Endodermal cell (in vitro differentiated cells): ENCODE data around the gene UQCC5. TPM values are rescaled to one million over a fixed set of nuclear protein-coding genes. Genes with fewer than 3 reads are reported as not detected.

Experiments used
- DNase-seq: peaks from one replicate; pipeline ENCODE4 v3.0.0-alpha.2; 2017
- H3K27ac ChIP-seq: 2 replicates; pipeline ENCODE4 v1.5.1; 2013; ENCODE audit warnings: mild to moderate bottlenecking, low read depth, low read length, moderate library complexity
- H3K27me3 ChIP-seq: 2 replicates; pipeline ENCODE4 v1.6.1; 2013; ENCODE audit warnings: mild to moderate bottlenecking, low read length, moderate library complexity; ENCODE audit not compliant: insufficient read depth, control insufficient read depth, poor library complexity, severe bottlenecking
- H3K36me3 ChIP-seq: 2 replicates; pipeline ENCODE4 v1.7.0; 2013; ENCODE audit warnings: mild to moderate bottlenecking, low read length, moderate library complexity; ENCODE audit not compliant: control insufficient read depth, insufficient read depth
- H3K4me1 ChIP-seq: one replicate; pipeline ENCODE4 v1.7.0; 2013; ENCODE audit warnings: low read length; ENCODE audit not compliant: control insufficient read depth, insufficient read depth
- H3K4me3 ChIP-seq: 2 replicates; pipeline ENCODE4 v1.5.1; 2013; ENCODE audit warnings: mild to moderate bottlenecking, low read length, moderate library complexity
- H3K9ac ChIP-seq: 2 replicates; pipeline ENCODE4 v1.6.1; 2013; ENCODE audit warnings: mild to moderate bottlenecking, low read length, moderate library complexity; ENCODE audit not compliant: poor library complexity, severe bottlenecking; ENCODE audit errors: extremely low read depth
- H3K9me3 ChIP-seq: 2 replicates; pipeline ENCODE4 v1.6.1; 2013; ENCODE audit warnings: mild to moderate bottlenecking, low read length, moderate library complexity; ENCODE audit not compliant: control insufficient read depth
- H3K27ac Mint-ChIP-seq: 2 replicates; pipeline ENCODE4 v1.8.0; 2020; ENCODE audit warnings: mixed read lengths
- H3K27me3 Mint-ChIP-seq: 2 replicates; pipeline ENCODE4 v1.8.0; 2021; ENCODE audit warnings: mild to moderate bottlenecking, mixed read lengths; ENCODE audit not compliant: insufficient read depth
- H3K36me3 Mint-ChIP-seq: 2 replicates; pipeline ENCODE4 v1.8.0; 2020; ENCODE audit warnings: low read depth, mixed read lengths
- H3K4me1 Mint-ChIP-seq: 2 replicates; pipeline ENCODE4 v1.8.0; 2020; ENCODE audit warnings: mixed read lengths
- H3K4me3 Mint-ChIP-seq: 2 replicates; pipeline ENCODE4 v1.8.0; 2020; ENCODE audit warnings: mild to moderate bottlenecking, moderate library complexity, mixed read lengths
- H3K9me3 Mint-ChIP-seq: 2 replicates; pipeline ENCODE4 v1.8.0; 2020; ENCODE audit warnings: mild to moderate bottlenecking, mixed read lengths
- CTCF ChIP-seq: fragments of 200-600 bp; sonication (generic); conservative IDR thresholded peaks from 2 replicates; pipeline ENCODE4 v1.5.0; 2021; ENCODE audit warnings: antibody characterized with exemption, mild to moderate bottlenecking
- whole genome bisulfite sequencing, 2 experiments: methylation state at CpG; one replicate each; pipeline versions ENCODE4 v1.1.5 to v1.1.7; 2013; ENCODE audit warnings: missing lambda C conversion rate in 2 of 2, mixed read lengths in 1 of 2; ENCODE audit not compliant: insufficient coverage in 1 of 2, insufficient read length in 1 of 2; 5-methylcytosine and 5-hydroxymethylcytosine counted together
- total RNA-seq, 2 donors: library from RNA; stranded (reverse); fragmentation: NEBNext Ultra II Directional in 1 of 2; extraction: Animal tissue kit (Norgen Biotek cat#: 25700) in 1 of 2; gene quantifications; 2 replicates in 1 of 2; 3 replicates in 1 of 2; pipeline ENCODE4 v1.2.1, GENCODE V29; 2021

The UQCC5 gene
- total RNA-seq, 2 donors from 2014 or later = 28.1 to 34.1 TPM

GRCh38 chr3:52504977-52505376 lies 31.4 kb upstream of the UQCC5 start:
- Mint-ChIP-seq H3K27ac (no peak overlapping the region), H3K27me3 (no peaks in the 10 kb centered on the region), H3K4me1 (peaks cover 6% of the 10 kb centered on the region), H3K4me3 (no peak overlapping the region), H3K9me3 (no peaks in the 10 kb centered on the region), H3K36me3 (no peaks in the 10 kb centered on the region)
- no peak for DNase-seq
- Histone ChIP-seq H3K9ac (no peak overlapping the region), H3K4me3 (no peak overlapping the region), H3K27me3 (no peaks in the 10 kb centered on the region), H3K9me3 (no peaks in the 10 kb centered on the region), H3K36me3 (no peaks in the 10 kb centered on the region), H3K27ac (no peak overlapping the region), H3K4me1 (no peaks in the 10 kb centered on the region)
- 88% methylated on average over 6 to 10 of the region's 10 CpGs for WGBS, 2 experiments
- TF ChIP-seq CTCF = no peak

- H3K9me3 Mint-ChIP-seq = no peaks in the 10 kb centered on the region
- Histone ChIP-seq H3K4me1 (no peaks in the 10 kb centered on the region), H3K4me3 (no peak overlapping the region), H3K27ac (no peak overlapping the region), H3K27me3 (no peaks in the 10 kb centered on the region), H3K9me3 (no peaks in the 10 kb centered on the region), H3K36me3 (no peaks in the 10 kb centered on the region), H3K9ac (no peak overlapping the region)
- H3K27ac Mint-ChIP-seq = no peak overlapping the region
- no peaks in the 10 kb centered on the region for H3K27me3 Mint-ChIP-seq
- no peak for DNase-seq
- H3K4me1 Mint-ChIP-seq = peaks cover 6% of the 10 kb centered on the region
- WGBS, 2 experiments = 86 to 93% methylated on average over 19 to 27 of the region's 27 CpGs
- no peak overlapping the region for H3K4me3 Mint-ChIP-seq
- TF ChIP-seq CTCF = no peak
- no peaks in the 10 kb centered on the region for H3K36me3 Mint-ChIP-seq
Observed at GRCh38 chr3:52506266-52506966, 30.0 kb upstream of the UQCC5 start.

- Mint-ChIP-seq H3K4me3 (no peak overlapping the region), H3K36me3 (no peaks in the 10 kb centered on the region), H3K27me3 (no peaks in the 10 kb centered on the region), H3K27ac (no peak overlapping the region), H3K4me1 (peaks cover 6% of the 10 kb centered on the region), H3K9me3 (no peaks in the 10 kb centered on the region)
- Histone ChIP-seq H3K9me3 (no peaks in the 10 kb centered on the region), H3K27me3 (no peaks in the 10 kb centered on the region), H3K27ac (no peak overlapping the region), H3K4me1 (no peaks in the 10 kb centered on the region), H3K36me3 (no peaks in the 10 kb centered on the region), H3K4me3 (no peak overlapping the region), H3K9ac (no peak overlapping the region)
- peak; percentile 65 for DNase-seq
- 68 to 75% methylated on average over 2 to 5 of the region's 5 CpGs for WGBS, 2 experiments
- no peak for TF ChIP-seq CTCF
Observed at GRCh38 chr3:52507359-52507758, 29.0 kb upstream of the UQCC5 start.
